Activated CD8-positive, alpha-beta memory T cell treated with anti-CD3 and anti-CD28 coated beads for 4 hours (primary cell): ENCODE measurements around the gene IL1RAPL1.

Source experiments
- DNase-seq, 2 donors: peaks; one replicate each; pipeline ENCODE4 v3.0.0-alpha.2; 2020; ENCODE audit warnings: low read depth in 2 of 2

The IL1RAPL1 gene

GRCh38 chrX:29890004-29890403, 1302.8 kb downstream of the IL1RAPL1 start:
- no peak for DNase-seq

- no peak for DNase-seq
Measured at GRCh38 chrX:29890646-29891200, 1303.5 kb downstream of the IL1RAPL1 start.

GRCh38 chrX:29902004-29902403, 1314.8 kb downstream of the IL1RAPL1 start:
- DNase-seq, result no peak

- no peak for DNase-seq
Measured at GRCh38 chrX:29903360-29903759, 1316.1 kb downstream of the IL1RAPL1 start.

GRCh38 chrX:29911673-29912072, 1324.4 kb downstream of the IL1RAPL1 start:
- DNase-seq, result no peak

GRCh38 chrX:29913647-29914046, 1326.4 kb downstream of the IL1RAPL1 start:
- DNase-seq, result no peak

GRCh38 chrX:29922607-29923006, 1335.4 kb downstream of the IL1RAPL1 start:
- DNase-seq, result no peak

- DNase-seq, result no peak
Measured at GRCh38 chrX:29926056-29926455, 1338.8 kb downstream of the IL1RAPL1 start.

GRCh38 chrX:29926659-29927058, 1339.4 kb downstream of the IL1RAPL1 start:
- no peak for DNase-seq

GRCh38 chrX:29935455-29935854, 1348.2 kb downstream of the IL1RAPL1 start:
- DNase-seq, result no peak

- no peak for DNase-seq
Measured at GRCh38 chrX:29940750-29941149, 1353.5 kb downstream of the IL1RAPL1 start.

GRCh38 chrX:29941287-29941686, 1354.0 kb downstream of the IL1RAPL1 start:
- DNase-seq, result no peak

- DNase-seq, result no peak
Measured at GRCh38 chrX:29947225-29947624, 1360.0 kb downstream of the IL1RAPL1 start.

GRCh38 chrX:29948653-29949052, 1361.4 kb downstream of the IL1RAPL1 start:
- DNase-seq, result no peak

GRCh38 chrX:29952016-29952415, 1364.8 kb downstream of the IL1RAPL1 start:
- no peak for DNase-seq

- DNase-seq, result no peak
Measured at GRCh38 chrX:29962061-29962460, 1374.8 kb downstream of the IL1RAPL1 start.

GRCh38 chrX:29965634-29966033, 1378.4 kb downstream of the IL1RAPL1 start:
- no peak for DNase-seq

- no peak for DNase-seq
Measured at GRCh38 chrX:29992083-29992482, 1404.8 kb downstream of the IL1RAPL1 start.

GRCh38 chrX:30005813-30006212, 1418.6 kb downstream of the IL1RAPL1 start:
- DNase-seq, result no peak
